Testis (tissue), 3 donors: Measurements from ENCODE around the gene CDC42. TPM values are rescaled to one million over a fixed set of nuclear protein-coding genes. Genes with fewer than 3 reads are reported as not detected.

Source experiments
- DNase-seq: peaks from one replicate; pipeline ENCODE4 v3.0.0-alpha.2; 2019
- H3K27ac ChIP-seq, 2 donors: fragments of 200-600 bp; sonication (generic); one replicate each; pipeline ENCODE4 v1.5.1; 2019
- H3K27me3 ChIP-seq: fragments of 200-600 bp; sonication (generic); one replicate; pipeline ENCODE4 v1.5.1; 2019
- H3K36me3 ChIP-seq: fragments of 200-600 bp; sonication (generic); one replicate; pipeline ENCODE4 v1.5.1; 2017; ENCODE audit warnings: low read depth; ENCODE audit errors: missing control alignments
- H3K4me1 ChIP-seq: fragments of 200-600 bp; sonication (generic); one replicate; pipeline ENCODE4 v1.5.1; 2019
- H3K4me3 ChIP-seq, 2 donors: fragments of 200-600 bp; sonication (generic); one replicate each; pipeline ENCODE4 v1.5.1; 2017 to 2019
- H3K9me3 ChIP-seq: fragments of 200-600 bp; sonication (generic); one replicate; pipeline ENCODE4 v1.5.1; 2017
- CTCF ChIP-seq, 3 experiments: fragments of 450-650 bp in 2 of 3; fragments of 200-600 bp in 1 of 3; sonication (generic) in 1 of 3; IDR thresholded peaks; one replicate each; pipeline ENCODE4 v1.5.1; 2016 to 2019; ENCODE audit warnings: antibody characterized with exemption in 3 of 3, mild to moderate bottlenecking in 2 of 3, moderate library complexity in 1 of 3
- POLR2A ChIP-seq: fragments of 450-650 bp; IDR thresholded peaks from one replicate; pipeline ENCODE4 v1.6.1; 2017; ENCODE audit warnings: antibody characterized with exemption, mild to moderate bottlenecking, moderate library complexity
- WGBS, 2 donors: methylation state at CpG; one replicate each; pipeline ENCODE4 v1.1.5; 2018; 5-methylcytosine and 5-hydroxymethylcytosine counted together
- intact Hi-C: fragments of 100-400 bp; cut with DNase I; formaldehyde crosslinking; loops from one replicate; pipeline ENCODE4 v1.15.1; 2023; ENCODE audit warnings: low total_unique reads
- polyA plus RNA-seq: library from polyadenylated mRNA; stranded (reverse); fragments of 350-450 nt; fragmentation: Illumina TruSeq; extraction: RNeasy Lipid Tissue Mini Kit (QIAGEN cat#74804); gene quantifications from one replicate; pipeline ENCODE4 v1.2.3, GENCODE V29; 2014; ENCODE audit warnings: low read depth, low replicate concordance; ENCODE audit not compliant: insufficient read depth
- total RNA-seq, 2 donors: library from RNA; depleted of rRNA; stranded (reverse); fragments of >200 nt; gene quantifications; one replicate each; pipeline ENCODE4 v1.2.3, GENCODE V29; 2016

Gene CDC42
- total and polyA plus RNA-seq, 3 donors from 2014 or later, result 139 to 152 (median 147) TPM

GRCh38 chr1:22110016-22110415 is 57.5 kb downstream of the CDC42 start:
- Histone ChIP-seq H3K27ac (no peak overlapping the region), H3K36me3 (no peaks in the 10 kb centered on the region), H3K4me1 (peaks cover 48% of the 10 kb centered on the region), H3K9me3 (no peaks in the 10 kb centered on the region), H3K4me3 (no peak overlapping the region), H3K27me3 (no peaks in the 10 kb centered on the region)
- no peak for DNase-seq
- intact Hi-C loops, result no loop called here
- 63 to 67% methylated on average over 3 of the region's 3 CpGs for WGBS, 2 donors
- TF ChIP-seq CTCF (IDR thresholded peaks at IDR 0.05) (no peak), POLR2A (no peak)

GRCh38 chr1:22111115-22111514 is 58.6 kb downstream of the CDC42 start:
- Histone ChIP-seq H3K27me3 (no peaks in the 10 kb centered on the region), H3K4me1 (peaks cover 53% of the 10 kb centered on the region), H3K4me3 (no peak overlapping the region), H3K36me3 (no peaks in the 10 kb centered on the region), H3K27ac (no peak overlapping the region), H3K9me3 (no peaks in the 10 kb centered on the region)
- DNase-seq, result no peak
- TF ChIP-seq POLR2A (no peak), CTCF (IDR thresholded peaks at IDR 0.05) (no peak)
- intact Hi-C loops, result no loop called here
- WGBS, 2 donors, result 96 to 100% methylated on average over 1 of the region's 1 CpG

- TF ChIP-seq POLR2A (no peak), CTCF (IDR thresholded peaks at IDR 0.05) (no peak)
- no peak for DNase-seq
- H3K27ac ChIP-seq, result no peak overlapping the region
- H3K36me3 ChIP-seq, result no peaks in the 10 kb centered on the region
- no peak overlapping the region for H3K4me3 ChIP-seq
- peaks cover 53% of the 10 kb centered on the region for H3K4me1 ChIP-seq
- intact Hi-C loops, result no loop called here
- no peaks in the 10 kb centered on the region for H3K27me3 ChIP-seq
- H3K9me3 ChIP-seq, result no peaks in the 10 kb centered on the region
- WGBS, 2 donors, result 70 to 71% methylated on average over 3 of the region's 3 CpGs
Observed at GRCh38 chr1:22111620-22112019, 59.1 kb downstream of the CDC42 start.

GRCh38 chr1:22112554-22112953 is 60.0 kb downstream of the CDC42 start:
- no peak for TF ChIP-seq POLR2A
- no peak for TF ChIP-seq CTCF (IDR thresholded peaks at IDR 0.05)
- intact Hi-C loops, result no loop called here
- DNase-seq, result no peak
- Histone ChIP-seq H3K27me3 (no peaks in the 10 kb centered on the region), H3K4me1 (peaks cover 52% of the 10 kb centered on the region), H3K9me3 (no peaks in the 10 kb centered on the region), H3K36me3 (no peaks in the 10 kb centered on the region), H3K4me3 (no peak overlapping the region), H3K27ac (no peak overlapping the region)
- WGBS, 2 donors, result 82 to 85% methylated on average over 3 of the region's 3 CpGs
